Stimulated activated CD4-positive, alpha-beta T cell treated with anti-CD3 and anti-CD28 coated beads, Interleukin-4, amount 100 ng/mL, for 1 hour (primary cell): Measurements from ENCODE around the gene STAM.

ENCODE experiments used
- DNase-seq: peaks from one replicate; pipeline ENCODE4 v3.0.0-alpha.2; 2020

Gene STAM

DNA sequence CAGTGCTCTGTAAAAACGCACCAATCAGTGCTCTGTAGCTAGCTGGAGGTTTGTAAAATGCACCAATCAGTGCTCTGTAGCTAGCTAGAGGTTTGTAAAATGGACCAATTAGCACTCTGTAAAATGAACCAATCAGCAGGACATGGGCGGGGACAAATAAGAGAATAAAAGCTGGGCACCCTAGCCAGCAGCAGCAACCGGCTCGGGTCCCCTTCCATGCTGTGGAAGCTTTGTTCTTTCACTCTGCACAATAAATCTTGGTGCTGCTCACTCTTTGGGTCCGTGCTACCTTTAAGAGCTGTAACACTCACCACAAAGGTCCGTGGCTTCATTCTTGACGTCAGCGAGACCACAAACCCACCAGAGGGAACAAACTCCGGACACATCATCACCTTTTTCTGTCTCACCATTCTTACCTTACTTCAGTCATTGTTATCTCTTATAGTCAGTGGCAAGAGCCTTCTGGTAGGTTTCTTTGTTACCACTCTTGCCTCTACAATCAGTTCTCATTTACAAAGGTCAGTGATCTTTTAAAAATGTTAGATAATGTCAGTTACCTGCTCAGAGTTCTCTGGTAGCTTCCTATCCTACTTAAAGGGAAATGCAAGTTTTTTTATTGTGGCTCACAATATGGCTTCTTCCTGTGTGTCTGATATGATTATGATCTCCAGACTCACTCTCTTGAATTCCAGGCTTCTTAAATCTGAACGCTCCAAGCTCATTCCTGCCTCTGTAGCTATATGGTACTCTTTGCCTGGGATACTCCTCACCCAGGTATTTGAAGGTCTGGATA, 4.5 kb downstream of the STAM start:
- peak; percentile 10 for DNase-seq

DNA sequence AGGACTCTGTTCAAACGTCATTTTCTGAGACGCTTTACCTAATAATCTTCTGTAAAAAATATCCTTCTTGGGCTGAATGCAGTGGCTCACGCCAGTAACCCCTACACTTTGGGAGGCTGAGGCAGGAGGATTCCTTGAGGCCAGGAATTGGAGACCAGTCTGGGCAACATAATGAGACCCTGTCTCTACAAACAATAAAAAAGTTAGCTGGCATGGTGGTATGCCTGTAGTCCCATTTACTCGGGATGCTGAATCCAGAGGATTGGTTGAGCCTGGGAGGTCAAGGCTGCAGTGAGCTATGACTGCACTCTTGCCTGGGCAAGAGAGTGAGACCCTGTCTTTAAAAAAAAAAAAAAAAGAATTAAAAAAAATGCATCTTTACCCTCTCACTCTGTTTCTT, 5.1 kb downstream of the STAM start:
- no peak for DNase-seq

DNA sequence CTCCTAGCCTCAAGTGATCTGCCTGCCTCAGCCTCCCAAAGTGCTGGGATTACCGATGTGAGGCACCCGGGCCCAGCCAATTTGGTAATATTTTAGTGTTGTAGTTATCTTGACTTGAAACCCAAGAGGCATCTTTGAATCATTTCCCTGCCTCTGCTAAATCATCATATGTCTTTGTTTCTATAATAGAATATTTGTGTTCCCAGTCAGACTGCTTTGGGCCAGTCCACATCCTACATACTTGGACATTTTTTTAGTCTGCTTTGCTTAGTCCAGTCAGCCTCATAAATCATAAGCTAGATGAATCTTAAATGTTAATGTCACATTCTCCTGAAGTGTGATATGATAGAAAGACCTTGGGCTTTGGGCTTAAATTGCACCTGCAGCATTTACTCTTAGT, 5.9 kb downstream of the STAM start:
- DNase-seq = no peak

DNA sequence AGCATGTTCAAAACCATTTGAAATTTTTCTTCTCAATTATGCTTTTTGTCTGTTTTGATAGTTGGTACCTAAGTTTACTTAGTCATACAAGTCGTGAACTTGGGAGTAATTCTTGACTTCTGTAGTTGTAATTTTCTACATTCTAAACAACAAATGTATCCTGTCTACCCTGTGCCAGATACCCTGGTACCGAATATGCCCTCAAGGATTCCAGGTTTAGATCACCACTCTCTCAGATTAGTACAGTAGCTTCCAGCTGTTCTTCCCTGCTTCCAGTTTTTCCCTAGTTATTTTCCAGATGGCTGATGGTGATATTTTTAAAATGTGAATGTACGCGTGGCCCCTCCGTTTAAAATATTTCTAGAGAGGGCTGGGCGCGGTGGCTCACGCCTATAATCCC, 6.5 kb downstream of the STAM start:
- no peak for DNase-seq

DNA sequence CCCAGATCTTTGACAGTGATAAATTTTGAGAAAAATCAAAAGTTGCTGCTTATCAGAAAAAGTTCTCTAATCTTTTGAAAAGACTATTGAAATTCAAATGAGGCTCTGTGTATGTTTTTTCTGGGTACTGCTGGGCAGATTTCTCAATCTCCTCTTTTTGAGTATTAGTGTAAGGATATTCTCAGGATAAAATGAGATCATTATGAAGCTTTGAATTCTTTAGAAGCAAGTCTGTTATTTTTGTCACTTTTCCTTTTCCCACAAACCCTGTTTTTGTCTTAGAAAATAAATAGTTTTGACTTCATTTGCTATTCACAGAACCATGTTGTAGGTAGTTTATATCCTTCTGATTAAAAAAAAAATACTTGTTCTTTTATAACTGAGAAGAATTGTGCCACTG, 7.9 kb downstream of the STAM start:
- DNase-seq = no peak

DNA sequence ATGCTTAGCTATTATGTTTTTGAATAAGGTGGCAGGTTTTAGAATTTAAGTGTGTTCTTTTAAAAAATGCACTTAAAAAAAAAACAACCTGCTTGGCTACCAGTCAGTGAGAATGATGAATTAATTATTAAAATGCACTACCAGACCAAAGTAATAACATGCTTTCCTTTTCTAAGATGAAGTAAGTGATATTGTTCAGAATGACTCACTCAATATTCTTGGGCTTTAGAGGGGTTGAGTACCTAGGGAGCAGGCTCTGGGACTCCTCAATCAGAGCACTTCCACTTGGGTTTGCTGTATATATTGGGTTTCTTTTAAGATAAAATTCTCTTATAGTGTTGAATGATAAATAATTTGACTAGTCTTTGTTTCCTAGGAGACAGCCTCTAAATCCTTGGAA, 8.6 kb downstream of the STAM start:
- no peak for DNase-seq

DNA sequence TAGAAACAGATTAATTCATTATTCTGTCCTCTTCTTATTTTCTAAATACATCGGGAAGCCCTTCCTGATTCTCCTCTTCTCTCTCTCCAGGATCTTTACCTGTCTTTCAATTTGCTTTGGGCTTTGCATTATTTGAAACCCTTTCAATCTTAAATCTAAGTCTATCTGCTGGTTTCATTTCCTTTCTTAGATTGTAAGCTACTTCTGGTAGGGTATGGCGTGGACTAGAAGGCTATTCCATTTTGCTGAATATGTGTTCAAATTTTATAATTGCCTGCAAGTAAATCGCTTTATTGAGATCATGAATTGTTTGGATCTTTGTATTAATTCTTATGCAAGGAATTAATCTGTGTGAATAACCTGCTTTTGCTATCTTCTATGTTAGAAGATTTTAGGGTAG, 11.1 kb downstream of the STAM start:
- no peak for DNase-seq

DNA sequence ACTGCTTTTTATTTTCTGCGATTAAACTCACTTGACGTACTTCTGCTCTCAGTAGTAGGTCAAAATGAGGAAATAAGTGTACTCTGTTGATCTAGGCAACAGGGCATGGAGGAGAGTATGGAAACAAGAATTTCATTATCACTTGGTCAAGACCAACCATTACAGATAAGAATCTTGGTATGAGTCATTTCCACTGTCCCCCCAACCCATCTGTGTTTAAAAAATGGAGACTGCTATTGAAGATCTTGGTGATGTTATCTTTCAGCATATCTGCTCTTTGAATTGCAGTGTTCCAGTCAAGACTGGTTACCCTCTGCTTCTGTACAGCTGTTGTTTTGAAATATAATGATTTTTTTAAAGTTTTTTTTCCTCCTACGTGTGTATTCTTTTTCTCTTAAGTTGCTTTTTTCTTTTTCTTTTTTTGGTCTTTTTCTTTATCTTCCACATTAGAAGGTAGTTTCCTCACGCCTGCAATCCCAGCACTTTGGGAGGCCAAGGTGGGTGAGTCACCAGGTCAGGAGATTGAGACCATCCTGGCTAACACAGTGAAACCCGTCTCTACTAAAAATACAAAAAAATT, 11.7 kb downstream of the STAM start:
- DNase-seq = no peak

DNA sequence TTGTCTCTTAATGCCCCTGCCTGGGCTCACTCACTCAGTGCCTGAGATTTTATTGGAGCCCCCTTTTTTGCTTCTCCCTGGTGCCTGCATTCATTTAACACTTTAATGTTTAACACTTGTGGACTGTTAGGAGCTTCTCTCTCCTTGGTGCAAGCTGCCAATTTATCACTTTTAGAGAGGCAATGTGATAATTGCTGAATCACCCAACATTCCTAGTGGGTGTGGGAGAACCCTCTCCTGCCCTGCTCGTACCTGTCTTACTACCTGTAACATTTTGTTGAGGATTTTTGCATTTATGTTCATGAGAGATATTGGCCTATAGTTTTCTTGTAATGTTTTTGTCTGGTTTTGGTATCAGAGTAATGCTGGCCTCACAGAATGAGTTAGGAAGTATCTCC, 13.2 kb downstream of the STAM start:
- DNase-seq = no peak

DNA sequence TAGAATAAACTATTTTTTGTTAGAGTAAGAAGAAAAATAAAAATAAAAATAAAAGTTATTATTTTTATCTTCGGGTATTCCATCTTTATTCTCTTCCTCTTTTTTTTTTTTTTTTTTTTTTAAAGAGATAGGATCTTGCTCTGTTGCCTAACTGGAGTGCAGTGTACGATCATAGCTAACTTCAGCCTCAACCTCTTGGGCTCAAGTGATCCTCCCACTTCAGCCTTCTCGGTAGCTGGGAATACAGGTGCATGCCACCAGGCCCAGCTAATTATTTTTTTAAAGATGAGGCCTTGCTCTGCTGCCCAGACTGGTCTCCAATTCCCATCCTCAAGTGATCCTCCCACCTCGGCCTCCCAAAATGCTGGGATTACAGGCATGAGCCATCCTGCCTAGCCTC, 15.4 kb downstream of the STAM start:
- DNase-seq = no peak

DNA sequence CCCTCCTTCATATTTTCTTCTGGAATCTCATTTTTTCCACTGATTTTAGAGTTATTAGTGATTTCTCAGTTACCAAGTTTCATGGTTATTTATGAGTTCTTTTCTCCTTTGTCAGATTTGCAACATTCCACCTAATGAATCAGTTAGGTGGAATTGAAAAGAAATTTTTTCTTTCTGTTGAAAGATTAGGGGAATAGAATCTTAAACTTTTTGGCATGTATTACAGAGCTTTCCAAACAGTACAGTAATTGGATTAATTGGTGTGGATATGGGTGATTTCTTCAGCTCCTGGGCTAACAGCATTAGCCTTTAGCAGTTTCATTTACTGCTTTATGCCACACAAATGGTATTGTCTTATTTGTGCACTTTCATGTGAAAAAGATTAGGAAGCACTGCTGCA, 17.0 kb downstream of the STAM start:
- no peak for DNase-seq

DNA sequence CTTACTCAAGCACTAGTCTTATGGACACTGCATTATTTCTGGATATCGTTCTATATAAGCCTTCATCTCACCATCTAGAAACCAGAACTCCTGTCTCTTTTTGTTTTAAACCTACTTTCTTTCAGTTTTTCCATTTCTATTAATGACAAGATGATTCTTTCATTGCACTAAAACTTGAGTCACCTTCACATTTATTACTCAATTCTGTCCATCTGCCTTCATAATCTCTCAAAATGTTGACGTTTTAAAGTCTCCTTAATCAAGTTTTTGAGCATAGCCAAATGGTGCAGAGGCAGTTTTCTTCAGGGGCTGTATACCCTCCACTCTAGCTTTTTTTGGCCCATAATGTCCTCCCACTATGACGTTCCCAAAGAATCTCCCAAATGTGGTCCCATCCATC, 17.6 kb downstream of the STAM start:
- DNase-seq = no peak

DNA sequence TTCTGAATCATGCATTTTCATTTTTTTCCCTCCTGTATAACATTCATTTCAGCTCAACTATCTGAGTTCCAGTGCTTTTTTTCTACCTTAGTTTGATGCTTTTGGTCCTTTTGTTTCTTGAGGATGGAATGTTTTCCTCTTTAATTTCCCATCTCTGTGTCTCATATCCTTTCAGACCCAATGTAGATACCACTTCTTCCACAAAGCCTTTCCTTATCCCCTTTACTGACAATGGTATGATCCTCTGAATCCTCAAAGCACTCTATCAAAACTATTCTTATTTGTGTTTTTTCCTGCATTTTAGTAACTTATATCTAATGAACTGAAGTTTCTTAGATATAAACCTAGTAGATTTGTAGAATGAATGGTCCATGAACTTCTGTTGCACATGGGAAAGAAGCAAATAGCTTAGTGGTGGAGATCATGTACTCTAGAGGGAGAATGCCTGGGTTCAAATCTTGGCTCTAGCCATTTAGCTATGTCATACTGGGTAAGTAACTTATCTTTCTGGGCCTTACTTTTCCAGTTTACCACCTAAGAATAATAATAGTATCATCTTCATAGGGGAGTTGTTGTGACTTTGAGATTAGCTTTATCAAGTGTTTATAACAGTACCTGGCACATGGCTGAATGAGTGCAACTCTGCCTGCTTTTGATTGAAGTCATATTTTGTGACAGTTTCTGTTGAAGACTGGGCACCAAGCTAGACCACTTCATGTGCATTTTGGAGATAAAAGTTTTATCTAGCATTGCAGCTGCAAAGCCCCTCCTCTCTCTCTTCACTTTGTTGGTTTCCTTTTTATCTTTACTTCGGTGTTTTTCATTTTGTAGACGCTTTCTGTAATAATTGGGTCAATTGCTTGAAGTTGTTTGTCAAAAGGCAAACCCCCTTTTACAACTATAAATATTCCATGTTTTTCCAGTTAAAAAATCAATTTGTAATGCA, 18.5 kb downstream of the STAM start:
- DNase-seq = no peak

DNA sequence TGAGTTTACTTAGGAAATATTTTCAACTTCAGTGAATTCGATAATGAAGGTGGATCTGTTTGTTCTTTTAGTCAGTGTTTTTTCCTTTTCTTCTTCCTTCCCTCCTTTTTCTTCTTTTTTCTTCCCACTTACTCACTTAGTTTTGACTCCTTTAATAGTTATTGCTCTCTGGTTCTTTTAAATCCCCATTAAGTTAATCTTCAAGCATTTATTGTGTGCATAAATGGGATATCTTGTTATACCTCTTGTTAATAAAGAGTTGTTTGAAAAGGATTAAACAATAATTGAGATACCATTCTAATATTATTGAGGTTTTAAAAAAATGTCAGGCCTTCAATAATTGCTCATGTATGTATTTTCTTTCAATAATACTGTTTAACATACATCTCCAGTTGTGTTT, 19.5 kb downstream of the STAM start:
- no peak for DNase-seq

DNA sequence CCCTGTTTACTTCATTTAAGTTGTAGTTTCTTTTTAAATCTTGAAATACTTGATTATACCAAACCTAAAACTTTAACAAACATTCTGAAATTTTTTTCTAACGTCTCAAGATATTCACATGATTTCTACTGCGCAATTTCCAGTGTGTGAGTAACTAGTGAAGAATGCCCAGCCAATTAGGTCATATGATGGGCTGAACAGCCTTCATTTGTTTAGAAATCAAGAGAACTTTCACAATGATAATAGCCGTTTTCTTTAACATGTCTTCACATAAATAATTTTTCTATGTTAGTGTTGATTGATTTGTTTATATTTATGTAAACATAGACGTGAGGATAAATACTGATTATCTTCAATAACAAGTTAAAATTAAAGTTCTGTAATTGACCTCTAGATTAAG, 21.8 kb downstream of the STAM start:
- no peak for DNase-seq

DNA sequence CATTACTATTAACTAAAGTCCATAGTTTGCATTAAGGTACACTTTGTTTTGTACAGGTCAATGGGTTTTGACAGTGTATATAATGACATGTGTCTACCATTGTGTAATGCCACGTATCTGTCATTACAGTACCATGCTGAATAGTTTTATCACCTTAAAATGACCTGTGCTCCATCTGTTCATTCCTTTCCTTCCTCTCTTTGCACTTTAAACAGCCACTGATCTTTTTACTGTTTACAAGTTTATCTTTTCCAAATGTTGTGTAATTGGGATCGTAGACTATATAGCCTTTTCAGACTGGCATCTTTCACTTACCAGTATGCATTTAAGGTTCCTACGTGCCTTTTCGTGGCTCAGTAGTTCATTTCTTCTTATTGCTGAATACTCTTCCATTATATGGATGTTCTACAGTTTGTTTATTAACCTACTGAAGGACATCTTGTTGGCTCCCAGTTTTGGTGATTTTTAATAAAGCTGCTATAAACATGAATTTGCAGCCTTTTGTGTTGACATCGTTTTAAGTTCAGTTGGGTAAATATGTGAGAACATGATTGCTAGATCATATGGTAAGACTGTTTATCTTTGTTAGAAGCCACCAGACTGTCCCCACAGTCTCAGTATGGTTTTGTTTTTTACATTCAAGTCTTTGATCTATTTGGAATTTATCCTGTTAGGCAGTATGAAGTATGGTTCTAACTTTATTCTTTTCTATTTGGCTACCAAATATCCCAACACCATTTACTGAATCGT, 24.7 kb downstream of the STAM start:
- DNase-seq = no peak

DNA sequence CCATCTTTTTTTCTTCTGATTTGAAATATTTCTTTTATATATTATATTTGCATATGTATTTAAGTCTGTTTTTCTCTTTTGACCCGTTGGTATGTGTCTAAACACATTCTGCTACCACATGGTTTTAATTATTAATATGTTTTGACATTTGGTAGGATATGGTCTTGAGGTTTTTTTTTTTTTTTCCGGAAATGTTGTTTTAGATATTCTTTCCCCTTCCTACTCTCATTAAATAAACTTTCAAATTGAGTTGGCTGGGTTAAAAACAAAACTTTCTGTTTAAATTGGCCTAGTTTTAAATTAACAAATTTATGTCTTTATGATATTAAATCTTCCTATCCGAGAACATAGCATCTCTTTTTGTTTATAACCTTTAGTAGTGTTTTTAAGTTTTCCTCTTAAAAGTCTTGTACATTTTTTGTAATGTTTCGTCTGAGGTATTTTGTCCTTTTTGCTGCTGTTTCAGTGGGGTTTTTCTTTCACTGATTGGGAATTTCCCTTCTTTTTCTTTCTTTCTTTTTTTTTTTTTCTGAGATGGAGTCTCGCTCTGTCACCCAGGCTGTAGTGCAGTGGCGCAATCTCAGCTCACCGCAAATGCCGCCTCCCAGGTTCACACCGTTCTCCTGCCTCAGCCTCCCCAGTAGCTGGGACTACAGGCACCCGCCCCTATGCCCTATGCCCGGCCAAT, 25.4 kb downstream of the STAM start:
- DNase-seq = peak; percentile 49

DNA sequence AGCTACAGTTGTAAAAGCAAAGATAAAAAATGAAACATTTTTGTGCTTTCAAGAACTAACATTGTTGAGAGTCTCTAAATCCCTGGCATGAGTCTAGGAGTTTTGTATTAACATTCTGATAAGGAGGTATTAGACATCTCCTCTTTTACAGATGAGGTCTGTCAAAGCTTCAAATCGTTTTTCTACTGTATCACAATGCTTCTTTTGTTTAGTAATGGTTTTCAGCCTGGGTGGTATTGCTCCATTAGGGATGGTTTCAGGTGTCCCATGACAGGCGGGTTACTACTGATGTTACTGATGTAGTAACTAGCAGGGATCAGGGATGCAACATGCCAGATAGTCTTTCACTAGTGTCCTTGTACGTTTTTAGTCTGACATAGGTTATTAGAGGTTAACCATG, 27.4 kb downstream of the STAM start:
- no peak for DNase-seq

DNA sequence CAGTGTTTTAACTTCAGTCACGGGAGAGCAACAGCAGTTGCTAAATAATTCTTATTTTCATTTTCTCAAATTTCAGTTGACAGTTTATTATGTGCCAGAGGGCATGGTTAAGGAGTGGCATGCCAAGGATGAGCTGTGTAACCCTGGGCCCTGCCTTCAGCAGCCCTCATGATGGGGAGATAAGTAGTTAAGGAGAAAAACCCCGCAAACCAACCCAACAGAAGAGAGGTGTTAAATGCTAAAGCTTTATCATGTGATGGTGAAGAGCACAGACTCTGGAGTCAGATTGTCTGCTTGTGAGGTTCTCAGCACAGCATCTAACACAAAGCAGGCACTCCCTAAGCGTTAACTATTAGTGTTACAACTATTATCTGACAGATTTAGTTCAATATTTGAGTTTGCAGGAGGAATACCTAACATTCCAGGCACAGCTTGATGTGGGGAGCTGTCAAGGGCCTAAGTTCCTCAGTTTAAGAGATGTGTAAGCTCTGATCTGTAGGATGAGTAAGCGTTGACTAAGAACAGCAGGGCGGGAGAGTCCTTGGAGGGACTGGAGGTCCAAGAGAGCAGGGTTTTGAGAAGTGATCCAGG, 29.6 kb downstream of the STAM start:
- DNase-seq = no peak

DNA sequence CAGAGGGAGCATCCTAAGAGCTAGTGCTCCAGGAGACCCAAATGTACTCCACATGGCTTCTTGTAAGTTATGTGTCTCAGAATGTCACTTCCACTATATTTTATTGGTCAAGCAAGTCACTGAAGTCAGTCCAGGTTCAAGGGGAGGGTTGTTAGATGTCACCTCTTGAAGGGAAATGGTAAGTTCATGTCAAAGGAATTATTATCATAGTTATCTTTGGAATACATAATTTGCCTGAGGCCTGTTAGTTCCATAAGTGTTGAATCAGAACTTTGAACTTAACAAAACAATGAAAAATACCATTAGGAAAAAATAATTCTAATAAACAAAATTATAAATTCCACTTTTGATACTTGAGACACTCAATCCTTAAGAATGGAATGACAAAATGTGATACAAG, 30.6 kb downstream of the STAM start:
- DNase-seq = no peak

DNA sequence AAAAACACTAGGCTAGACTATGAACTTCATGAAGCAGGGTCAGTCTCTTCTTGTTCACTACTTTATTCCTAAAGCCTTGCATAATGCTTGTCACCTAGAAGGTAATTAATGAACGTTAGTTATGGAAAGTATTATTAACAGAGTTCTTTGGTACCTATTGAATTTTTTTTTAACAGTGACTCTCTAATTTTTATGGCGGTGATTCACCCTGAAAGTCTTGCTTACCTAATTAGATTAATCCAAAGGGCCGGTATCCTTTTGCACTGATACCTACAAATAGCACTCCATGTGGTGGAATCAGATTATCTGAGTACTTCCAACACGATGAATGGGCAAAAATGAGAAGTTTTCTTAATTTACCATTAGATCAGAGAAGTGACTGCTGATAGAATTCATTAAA, 31.7 kb downstream of the STAM start:
- DNase-seq = no peak

DNA sequence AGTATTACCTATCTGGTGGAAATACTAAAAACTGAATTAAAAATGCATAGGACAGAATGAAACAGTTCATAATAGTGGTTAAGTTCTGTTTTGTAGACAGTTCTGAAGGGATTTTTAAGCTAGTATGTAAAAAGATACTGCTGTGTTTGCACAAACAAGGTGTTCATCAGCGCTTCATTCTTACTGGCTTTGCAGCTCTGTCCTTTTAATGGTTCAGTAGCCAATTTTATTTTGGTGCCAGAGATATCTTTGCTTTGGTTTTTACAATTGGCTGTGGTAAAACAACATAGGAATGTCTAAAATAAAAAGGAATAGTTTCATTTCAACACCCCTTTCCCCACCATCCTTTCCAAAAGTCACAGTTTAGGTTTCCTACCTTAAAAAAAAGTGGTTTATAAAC, 33.0 kb downstream of the STAM start:
- DNase-seq = no peak
